Subcutaneous adipose tissue (tissue), 4 donors: ENCODE measurements around the gene FMN1. TPM values are rescaled to one million over a fixed set of nuclear protein-coding genes. Genes with fewer than 3 reads are reported as not detected.

Experiments
- CTCF ChIP-seq: fragments of 450-650 bp; IDR thresholded peaks from one replicate; pipeline ENCODE4 v1.5.1; 2016; ENCODE audit warnings: low read depth, mild to moderate bottlenecking, control low read depth, antibody characterized with exemption, moderate library complexity
- total RNA-seq, 4 donors: library from RNA; depleted of rRNA; stranded (reverse); fragments of >200 nt; gene quantifications; one replicate each; pipeline ENCODE4 v1.1.0, GENCODE V29; 2016

The FMN1 gene
- total RNA-seq, 4 donors from 2014 or later: 15.6 to 76.7 (median 53.9) TPM

- TF ChIP-seq CTCF: no peak
These were observed 448.2 kb downstream of the FMN1 start for GRCh38 chr15:32746116-32746857.

DNA sequence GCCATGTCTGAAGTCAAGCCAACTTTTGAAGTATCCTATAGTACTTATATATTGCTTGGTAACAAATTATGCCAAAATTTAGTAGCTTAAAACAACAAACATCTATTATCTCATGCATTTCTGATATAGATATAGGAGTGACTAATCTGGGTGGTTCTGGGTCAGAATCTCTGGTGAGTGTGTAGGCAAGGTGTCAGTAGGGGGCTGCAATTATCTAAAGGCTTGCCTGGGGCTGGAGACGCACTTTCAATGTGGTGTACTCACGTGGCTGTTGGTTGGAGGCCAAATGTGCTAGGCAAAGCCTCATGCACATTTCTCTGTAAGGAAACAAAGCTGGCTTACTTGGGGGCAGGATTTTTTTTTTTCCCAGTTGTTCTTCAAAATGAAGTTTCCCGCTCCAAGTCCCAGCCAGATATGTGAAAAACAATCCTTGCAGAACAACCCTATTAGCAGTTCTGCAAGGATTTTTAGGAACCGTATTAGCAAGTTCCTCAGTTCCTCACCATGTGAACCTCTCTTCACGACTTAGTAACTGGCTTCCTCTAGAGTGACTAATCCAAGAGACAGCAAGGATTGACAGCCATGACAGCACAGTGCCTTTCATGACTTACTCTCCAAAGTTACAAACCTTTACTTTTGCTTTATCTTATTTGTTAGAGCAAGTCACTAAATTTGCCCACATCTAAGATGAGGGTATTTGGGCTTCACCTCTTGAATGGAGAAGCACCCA, 450.9 kb downstream of the FMN1 start:
- TF ChIP-seq CTCF: no peak

DNA sequence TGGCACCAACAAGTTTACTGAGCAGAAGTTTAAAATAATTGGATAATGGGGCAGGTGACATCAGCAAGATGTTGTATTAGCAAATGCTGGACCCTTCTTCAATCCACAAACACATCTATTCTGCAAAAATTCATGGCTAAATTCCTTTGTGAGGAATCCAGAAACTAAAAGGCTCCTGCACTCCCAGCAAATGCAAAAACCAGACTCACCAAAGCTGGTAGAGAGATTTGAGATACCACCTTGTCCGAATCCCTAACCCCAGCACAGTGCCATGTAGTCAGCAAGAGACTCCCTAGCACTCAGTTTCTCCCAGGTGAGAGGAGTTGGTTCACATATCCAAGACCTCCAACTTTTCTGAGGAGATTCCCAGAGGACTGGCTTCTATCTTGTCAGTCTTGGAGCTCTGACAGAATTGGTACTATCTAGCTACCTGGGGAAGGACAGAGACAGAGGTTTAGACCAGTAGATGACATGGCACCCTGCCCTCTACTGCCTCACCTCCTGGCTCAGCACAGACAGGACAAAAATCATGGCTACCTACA, 454.9 kb downstream of the FMN1 start:
- TF ChIP-seq CTCF: no peak

DNA sequence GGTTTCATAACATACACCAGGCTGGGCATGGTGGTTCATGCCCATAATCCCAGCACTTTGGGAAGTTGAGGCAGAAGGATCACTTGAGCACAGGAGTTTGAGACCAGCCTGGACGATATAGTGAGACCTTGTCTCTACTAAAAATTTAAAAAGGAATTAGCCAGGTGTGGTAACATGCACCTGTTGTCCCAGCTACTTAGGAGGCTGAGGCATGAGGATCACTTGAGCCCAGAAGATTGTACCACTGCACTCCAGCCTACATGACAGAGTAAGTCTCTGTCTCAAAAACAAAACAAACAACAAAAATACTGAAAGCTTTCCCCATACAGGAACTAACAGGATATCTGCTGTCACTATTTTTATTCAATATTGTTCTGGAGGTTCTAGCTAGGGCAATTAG, 455.8 kb downstream of the FMN1 start:
- no peak for TF ChIP-seq CTCF

GRCh38 chr15:32737304-32737703, 457.2 kb downstream of the FMN1 start:
- TF ChIP-seq CTCF: no peak

DNA sequence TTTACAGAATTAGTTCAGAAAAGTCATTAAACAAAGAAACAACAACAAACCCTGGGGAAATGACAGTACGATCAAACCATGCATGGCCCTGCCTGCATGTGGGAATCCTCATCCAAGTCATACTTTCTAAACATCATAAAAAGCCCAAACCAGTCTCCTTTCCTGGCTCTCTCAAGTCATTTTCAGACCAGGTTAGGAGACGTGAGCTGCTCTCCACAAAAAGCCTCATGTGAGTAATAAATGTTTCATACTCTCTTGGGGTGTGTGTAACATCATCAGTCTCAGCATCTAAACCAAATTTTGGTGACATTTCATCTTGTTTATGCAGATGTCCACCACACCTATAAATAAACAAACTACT, 457.8 kb downstream of the FMN1 start:
- TF ChIP-seq CTCF: no peak

GRCh38 chr15:32735989-32736700, 458.4 kb downstream of the FMN1 start:
- TF ChIP-seq CTCF: no peak
